GM19324 (cell line): ENCODE measurements around the gene FRMPD4.

ENCODE experiments used
- ATAC-seq: cut with Tn5 transposase; IDR thresholded peaks from one replicate; pipeline ENCODE4 v1.9.1; 2021; ENCODE audit warnings: mild to moderate bottlenecking, moderate library complexity; ENCODE audit not compliant: unreplicated experiment, low FRiP score

Gene FRMPD4

DNA sequence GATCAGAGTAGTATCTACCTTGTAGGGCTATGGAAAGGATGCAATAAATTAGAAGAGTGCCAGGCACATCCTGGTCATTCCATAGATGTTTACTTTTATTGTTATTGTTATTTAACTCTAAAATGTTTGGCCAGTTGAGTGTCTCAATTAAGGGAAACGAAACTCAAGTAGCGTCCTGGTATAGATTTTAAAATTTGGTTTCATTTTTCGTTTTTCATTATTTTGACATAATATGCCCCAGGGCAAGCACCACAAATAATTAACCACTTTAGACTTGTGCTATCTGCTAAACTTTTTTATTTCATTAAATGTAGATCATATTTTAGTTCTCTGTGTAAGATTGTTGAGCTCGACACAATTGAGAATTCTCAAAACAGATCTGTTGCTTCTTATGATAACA, 473.2 kb downstream of the FRMPD4 start:
- ATAC-seq: peak; percentile 57

DNA sequence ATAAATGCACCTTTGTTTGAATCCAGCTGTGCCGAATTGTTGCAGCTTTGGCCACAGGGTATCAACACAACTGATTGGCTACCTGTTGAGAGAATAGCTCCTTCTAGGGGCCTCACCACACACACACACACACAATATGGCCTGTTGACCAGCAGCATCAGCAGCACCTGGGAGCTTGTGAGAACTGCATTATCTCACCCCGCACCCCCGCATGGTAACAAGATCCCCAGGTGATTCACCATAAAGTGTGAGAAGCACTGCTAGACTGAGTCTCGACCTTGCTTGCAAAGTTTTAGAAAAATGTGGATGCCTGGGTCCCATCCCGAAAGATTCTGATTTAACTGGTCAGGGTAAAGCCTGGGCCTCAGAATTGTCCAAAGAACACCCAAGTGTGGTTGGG, 476.0 kb downstream of the FRMPD4 start:
- ATAC-seq: no peak

DNA sequence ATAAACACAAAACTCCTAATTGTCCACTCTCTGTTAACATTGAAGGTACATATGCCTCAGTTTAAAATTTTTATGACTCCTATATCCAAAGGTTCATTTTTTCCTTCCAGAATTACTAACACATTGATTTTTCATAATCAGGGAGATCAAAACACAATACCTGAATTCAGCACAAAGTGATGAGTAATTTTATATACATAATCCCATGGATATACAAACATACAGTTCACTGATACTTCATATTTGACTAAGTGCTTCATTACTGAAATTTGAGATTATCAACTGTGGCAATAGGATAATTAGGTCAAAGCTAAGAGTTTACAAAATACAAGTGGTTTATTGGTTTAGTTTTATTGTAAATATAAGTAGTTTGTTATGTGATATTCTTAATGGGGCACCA, 476.8 kb downstream of the FRMPD4 start:
- no peak for ATAC-seq

DNA sequence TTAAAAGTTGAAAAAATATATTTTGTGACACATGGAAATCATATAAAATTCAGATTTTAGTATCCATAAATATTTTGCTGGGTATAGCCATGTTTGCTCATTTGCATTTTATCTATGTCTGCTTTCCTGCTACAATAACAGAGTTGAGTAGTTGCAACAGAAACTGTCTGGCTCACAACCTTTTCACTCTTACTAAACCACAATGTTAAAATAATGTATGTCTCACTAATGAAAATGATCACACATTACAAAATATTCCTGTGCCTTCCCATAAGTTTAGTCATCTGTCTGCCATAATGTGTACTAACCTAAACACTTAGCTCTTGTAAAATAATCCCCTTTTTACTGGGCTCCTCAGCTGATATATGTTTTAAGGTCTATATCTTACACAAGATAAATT, 479.0 kb downstream of the FRMPD4 start:
- ATAC-seq: no peak

DNA sequence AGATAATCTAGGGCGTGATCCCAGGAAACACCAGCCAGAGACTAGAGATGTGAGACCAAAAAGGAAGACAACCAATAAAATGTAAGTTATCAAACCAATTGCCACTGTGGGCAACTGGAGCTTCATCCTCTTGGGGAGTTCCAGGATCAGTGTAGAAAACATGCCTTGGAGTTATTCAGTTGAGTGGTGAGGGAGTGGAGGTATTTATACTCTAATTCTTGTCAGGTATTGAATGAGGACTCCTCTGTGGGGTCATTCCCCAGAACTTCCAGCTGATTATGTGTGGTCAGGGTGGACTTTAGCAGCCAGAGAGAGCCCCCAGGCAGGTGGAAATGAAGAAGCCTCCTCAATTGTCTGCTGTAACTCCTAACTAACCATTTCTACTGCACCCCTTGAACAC, 509.0 kb downstream of the FRMPD4 start:
- ATAC-seq: no peak

DNA sequence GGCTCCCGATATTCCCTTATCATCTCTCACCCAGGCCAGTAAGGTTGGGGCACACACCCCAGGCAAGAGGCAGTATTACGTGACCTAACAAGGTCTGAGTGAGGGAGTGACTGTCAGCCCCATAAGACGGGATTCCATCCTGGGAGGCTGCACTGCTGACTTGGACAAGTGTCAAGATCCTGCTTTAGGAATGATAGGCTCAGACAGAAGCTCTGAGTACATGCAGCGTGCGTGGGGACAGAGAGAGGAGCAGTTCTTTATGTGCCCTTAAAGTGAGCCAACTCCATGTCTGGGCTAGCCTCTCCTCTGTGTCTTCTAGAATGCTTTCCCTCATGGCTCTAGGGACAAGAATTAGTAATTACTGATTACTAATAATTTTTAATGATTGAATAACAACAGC, 510.7 kb downstream of the FRMPD4 start:
- no peak for ATAC-seq

DNA sequence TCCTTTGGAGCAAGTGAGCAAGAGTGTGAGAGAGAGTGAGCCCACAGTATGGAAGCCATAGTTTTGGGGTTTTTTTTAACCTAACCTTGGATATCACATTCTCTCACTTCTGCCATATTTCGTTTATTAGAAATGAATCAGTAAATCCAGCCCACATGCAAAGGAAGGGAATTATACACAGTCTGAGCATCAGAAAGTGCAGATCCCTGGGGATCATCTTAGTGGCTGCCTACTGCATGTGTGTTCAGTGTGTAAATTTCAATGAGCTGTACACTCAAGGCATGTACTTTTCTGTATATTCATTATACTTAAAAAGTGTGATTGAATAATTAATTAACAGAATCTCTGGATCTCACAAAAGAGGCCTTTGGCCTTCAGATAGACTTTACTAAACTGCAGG, 519.2 kb downstream of the FRMPD4 start:
- ATAC-seq: no peak

DNA sequence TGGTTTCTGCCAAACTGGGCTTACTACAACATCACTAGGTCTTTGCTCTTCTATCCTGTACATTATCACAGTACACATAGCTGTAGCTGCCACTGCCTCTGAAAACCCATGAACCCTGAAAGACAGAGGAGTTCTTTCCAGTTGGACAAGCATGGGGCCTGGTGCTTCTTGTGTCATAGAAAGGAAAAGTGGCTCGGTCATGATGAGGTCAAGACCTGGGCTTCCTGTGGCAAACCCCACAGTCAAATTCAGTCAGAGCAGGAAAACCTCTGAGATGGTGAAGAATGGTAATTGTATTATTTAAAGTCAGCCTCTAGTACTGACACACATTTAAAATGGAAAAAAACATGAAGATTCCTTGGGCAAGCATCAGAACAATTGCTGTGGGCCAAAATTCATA, 519.6 kb downstream of the FRMPD4 start:
- no peak for ATAC-seq

DNA sequence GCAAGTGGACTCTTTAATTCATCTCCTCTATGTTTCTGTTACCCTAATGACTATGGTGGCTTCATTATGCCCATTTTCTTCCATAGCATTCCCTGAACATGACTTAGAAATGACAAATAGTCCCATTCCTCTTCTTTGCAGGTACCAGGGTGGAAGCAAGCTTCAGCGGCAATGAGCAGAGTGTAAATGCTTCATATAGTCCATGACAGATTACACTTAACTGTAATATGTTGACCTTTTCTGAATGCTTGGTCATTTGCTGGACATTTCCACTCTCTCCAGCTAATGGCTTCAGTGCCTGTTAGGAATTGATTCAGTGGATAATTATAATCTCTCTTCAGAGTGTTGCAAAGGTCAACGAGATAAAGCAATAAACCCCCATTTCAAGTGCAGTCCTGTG, 523.2 kb downstream of the FRMPD4 start:
- ATAC-seq: no peak

DNA sequence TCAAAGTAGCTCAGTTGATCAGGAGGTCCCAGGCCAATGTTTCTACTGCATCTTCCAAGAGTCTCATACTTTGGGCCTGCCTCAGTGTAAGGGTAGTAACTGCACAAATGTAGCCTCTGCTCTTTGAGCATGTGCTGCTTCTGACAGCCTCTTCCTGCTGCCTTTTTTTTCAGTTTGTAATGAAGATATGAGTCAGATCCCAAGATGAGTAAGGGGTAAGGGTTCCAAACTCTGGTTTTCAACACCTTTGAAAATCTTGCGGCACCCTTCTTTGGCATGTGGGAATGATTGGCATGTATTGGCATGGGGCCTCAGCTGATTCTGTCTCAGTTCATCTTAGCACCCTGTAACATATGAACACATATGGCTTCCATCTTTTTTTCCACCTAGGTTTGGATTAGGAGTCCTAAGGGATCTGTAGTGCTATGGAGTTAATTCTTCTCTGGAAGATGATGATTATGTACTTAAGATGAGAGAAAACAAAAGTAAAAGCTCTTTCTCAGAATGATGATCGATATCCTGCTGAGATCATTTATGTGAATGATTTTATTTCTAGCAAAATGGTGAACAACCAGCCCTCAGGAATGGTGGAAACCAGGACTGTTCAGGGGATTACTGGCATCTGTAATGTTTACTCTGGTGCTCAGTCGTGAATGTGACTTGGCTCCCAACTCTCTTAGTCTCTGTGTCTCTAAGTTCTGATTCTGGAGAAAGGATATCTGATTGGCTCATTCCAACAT, 534.3 kb downstream of the FRMPD4 start:
- no peak for ATAC-seq

DNA sequence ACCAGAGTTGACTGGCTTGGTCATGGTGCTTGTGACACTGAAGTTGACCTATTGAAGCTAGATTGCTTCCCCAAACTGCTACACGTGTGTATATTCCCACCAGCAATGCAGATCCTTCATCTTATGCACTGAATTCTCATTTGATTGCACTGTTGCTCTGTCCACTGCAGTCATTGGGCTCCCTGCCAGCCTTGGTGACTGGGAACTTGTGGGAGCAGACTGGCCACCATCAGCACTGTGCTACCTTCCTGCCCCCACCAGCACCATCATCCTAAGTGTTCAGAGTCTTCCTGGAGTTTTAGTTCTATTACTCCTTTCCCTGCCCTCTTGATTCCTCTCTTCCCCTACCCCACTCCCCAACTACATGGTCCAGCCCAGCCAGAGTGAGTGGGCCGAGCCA, 535.2 kb downstream of the FRMPD4 start:
- no peak for ATAC-seq

DNA sequence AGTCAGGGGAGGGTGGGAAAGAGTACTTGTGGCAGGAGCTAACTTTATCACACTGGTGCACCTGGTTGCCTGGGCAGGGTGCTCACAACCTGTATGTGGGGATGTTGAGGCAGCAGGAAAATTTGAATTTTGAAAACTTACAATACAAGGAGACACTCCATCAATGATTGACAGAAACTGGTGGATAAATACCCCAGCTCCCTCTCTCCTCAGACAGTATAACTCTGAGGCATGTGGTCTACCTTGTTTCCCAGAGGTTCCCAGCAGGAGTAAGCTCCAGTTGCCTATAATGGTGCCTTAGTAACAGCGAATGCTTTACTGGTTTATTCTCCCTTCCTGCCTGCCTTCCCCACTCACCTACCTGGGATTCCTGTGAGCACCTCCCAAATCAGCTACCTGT, 541.2 kb downstream of the FRMPD4 start:
- ATAC-seq: no peak

DNA sequence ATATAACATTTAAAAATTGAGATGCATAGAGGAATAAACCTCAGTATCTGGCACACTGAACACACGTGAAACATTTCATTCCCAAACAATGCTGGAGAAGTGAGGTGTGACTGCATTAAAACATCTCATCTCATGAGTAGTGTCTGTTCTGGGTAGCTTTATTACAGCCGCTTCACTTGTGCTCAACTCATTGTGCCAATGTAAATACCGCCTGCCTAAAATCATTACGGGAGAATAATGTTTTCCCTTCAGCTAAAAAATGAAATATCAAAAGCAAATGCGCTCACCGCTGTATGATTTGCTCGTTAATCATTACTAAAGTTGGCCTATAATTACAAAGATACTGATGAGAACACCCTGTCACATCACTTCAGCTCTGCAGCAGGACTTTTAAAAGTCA, 542.8 kb downstream of the FRMPD4 start:
- no peak for ATAC-seq

DNA sequence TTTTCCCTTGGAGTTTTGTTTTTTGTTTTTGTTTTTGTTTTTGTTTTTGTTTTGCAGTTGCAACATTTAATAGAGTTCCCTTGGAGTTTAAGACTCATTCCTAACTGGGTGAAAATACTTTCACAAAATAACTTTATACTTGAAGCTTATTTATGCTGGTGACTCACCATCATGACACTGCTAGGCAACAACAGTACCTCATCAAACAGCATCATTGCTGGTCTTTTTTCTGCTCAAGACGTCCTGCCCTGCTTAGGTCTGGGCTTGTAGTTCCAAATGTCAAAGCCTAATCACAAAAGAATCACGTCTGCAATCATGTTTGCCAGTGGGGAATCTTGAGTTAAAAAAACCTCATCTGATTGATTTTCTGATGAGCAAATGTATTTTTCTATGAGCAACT, 547.3 kb downstream of the FRMPD4 start:
- ATAC-seq: no peak

DNA sequence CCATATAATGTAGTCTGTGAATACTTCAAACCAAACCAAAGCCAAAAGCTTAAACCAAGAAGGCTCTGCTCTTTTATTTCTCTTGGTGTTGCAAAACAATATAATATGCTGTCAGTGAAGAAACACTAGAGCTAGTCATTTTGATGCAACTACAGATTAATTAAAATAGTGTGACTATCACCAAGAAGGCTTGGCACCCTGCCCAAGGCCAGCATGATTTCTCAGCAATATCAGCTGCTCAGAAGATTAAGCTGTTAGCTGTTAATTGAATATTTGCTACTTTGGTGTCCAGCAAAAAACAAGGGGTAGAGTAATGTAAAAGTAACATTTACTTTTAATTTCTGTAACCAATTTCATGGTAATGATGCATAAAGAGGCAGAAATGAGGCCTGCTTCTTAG, 548.1 kb downstream of the FRMPD4 start:
- no peak for ATAC-seq

DNA sequence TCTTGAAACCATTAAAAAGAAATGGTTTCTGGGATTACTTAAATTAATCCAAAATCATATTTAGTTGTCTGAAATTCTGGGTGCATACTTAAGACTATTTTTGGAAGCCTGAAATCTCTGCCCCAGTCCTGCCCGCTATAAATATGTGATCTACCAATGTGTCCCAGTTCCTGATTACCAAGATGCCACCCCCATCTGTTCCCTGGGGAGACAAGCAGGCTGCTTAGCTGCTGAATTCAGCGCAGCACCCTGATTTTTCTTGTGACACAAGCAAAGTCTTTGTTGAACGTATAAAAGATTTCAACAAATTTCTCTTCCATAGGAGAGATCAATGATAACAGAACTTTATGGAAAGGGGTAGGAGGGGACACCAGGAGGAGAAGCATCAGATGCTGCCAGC, 552.4 kb downstream of the FRMPD4 start:
- no peak for ATAC-seq

DNA sequence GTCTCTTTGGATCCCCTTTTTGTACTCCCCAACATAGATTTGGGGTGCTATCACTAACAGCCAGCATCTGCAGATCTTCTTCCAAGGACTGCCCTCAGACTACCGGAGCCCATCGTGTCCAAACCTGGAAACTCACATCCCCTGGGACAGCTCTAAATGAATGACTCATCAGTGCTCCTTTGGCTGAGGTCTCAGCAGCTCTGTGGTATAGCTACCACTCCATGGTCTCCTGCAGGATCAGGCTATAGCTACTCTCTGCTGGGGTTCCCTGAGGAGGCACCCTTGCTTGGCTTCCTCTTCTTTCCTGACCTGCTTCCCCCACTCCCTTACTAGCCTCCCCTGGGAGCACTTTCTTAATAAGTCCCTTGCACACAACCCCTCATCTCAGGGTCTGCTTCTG, 555.5 kb downstream of the FRMPD4 start:
- no peak for ATAC-seq

DNA sequence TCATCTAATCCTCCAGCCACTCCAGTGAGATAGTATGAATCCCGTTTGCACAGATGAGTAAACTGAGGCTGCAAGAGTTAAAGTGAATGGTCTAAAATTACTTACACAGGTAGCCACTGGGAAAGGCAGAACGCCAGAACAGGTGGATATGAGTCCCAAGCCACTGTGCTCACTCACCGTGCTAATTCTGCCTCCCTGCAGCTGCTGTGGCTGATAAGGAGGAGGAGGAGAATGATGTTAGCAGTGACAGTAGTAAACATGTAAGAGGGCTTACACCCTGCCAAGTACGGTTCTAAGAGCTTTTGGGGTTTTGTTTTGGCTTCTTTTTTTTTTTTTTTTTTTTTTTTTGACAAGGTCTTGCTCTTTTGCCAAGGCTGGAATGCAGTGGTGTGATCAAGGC, 562.5 kb downstream of the FRMPD4 start:
- ATAC-seq: no peak

DNA sequence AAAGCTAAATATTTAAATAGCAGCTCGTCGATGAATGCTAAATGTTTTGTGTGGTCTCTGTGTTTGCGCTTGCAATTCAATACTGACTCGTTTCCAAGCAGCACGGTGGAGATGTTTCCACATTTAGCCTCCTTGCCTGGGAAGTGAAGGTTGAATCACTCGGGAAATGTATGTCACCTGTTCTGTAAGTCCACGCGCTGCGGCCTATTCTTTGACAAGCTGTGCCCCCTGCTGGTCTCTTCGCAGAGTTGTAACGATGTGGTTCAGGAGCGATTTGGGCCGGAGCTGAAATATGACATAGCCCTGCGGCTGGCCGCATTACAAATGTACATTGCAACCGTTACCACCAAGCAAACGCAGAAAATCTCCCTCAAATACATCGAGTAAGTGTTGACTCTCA, 563.4 kb downstream of the FRMPD4 start:
- ATAC-seq: no peak

DNA sequence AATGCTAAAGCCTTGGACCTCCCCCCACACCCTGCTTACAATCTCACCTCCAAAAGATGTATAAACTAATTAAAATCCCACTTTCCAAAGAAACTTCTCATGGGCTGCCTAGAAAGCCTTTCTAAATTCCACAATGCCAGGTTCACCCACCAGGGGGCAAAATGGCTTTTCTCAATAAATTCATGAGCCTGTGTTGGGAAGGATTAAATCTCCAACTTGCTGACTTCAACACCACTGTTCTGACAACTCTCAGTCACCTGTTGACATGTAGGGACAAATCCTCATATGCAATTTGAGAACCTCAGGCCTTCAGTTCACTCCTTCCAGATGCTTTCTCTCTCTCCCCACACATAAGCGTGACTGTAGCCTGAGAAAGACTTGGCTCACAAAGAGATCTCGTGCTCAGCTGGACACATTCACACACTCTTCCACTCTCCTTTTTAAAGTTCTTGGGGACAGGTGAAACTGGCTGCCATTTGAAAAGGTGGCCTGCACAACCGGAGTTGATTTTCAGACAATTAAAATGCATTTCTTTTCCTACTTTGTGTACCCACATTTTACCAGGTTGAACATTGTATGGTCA, 564.3 kb downstream of the FRMPD4 start:
- no peak for ATAC-seq

DNA sequence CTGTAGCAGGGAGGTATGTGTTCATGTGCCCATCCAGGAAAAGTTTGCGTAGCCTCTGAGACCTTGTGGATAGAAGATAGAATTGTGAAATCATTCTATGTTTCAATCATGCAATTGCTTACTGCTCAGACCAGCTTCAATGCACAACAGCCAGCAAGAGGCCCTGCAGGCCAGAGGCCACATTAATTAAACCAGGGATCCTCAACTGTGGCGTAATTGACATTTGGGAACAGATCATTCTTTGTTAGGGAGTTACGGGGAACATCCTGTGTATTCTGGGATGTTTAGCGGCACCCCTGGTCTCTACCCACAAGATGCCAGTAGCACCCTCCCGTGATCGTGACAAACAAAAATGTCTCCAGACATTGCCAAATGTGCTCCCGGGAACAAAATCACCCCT, 566.4 kb downstream of the FRMPD4 start:
- ATAC-seq: no peak

DNA sequence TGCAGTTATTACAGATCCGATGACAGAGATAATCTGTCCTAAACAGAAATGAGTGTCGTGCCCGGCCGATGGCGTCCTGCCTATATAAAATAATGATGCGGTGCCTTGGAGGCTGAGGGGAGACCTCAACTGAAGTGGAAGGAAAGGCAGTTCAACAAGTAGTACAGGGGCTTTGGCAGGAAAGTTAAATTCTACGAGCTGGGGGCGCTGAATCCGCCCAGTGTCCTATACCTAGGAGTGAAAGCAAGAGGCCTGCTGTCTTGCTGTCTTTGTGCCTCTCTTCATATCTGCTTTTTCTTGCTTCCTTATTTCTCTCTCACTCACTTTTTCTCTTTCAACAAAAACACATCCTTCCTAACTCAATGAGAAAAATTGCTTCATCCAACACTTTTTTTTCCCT, 570.8 kb downstream of the FRMPD4 start:
- no peak for ATAC-seq
